ENCODE results near the gene TSC22D1.
"Not testable (repeated sequence)": the region's sequence is repeated elsewhere in the genome, so short reads cannot be mapped to it uniquely, and the experiment has no call there.

Gene TSC22D1

GRCh38 chr13:44575741-44576350 lies at the start of gene TSC22D1:
Gene TSC22D1 (minus strand): TSS chr13:44576330. CDS start chr13:44576074, 256 bp downstream.
- no peak for FAIRE-seq

DNA sequence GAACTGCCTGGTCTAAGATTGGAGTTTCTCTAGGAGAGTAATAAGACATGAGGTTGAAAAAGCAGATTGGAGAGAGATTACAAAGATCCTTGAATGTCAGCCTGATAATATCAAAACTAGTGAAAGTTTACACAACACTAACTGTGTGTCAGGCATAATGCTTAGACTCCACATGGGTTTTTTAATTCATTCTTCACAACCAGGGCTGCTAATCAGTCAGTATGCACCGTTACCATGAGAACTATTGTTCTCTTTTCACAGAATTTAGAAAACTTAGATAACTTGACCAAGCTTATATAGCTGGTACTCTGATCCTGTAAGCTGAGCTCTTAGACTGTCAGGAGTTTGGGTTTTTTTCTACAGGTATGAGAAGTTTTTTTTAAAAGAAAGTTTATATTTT lies 46.6 kb upstream of the TSC22D1 start:
- FAIRE-seq: no peak

GRCh38 chr13:44622261-44622660 lies 46.1 kb upstream of the TSC22D1 start:
- no peak for FAIRE-seq

GRCh38 chr13:44620057-44620456 lies 43.9 kb upstream of the TSC22D1 start:
- FAIRE-seq: no peak

- no peak for FAIRE-seq
Observed at GRCh38 chr13:44619651-44620050, 43.5 kb upstream of the TSC22D1 start.

DNA sequence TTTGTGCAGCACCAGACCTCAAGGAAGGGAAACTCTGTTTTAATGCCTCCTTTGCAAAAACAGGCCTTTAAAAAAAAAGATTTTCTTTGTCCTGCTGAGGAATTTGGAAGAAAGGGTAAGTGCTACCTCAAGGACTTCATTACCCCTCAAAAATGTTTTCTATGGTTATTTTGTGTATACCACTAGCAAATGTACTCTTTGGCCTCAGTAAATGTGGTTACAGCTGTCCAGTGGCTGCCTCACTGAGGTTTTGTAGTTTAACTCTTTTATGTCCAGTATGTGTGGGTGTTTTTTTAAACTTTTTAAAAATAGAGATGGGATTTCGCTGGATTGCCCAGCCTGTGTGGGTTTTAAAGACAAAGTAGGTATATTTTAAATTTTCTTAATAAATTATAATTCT lies 42.2 kb upstream of the TSC22D1 start:
- no peak for FAIRE-seq

GRCh38 chr13:44617648-44618047 lies 41.5 kb upstream of the TSC22D1 start:
- FAIRE-seq: no peak

- no peak for FAIRE-seq
Observed at GRCh38 chr13:44609137-44609536, 33.0 kb upstream of the TSC22D1 start.

DNA sequence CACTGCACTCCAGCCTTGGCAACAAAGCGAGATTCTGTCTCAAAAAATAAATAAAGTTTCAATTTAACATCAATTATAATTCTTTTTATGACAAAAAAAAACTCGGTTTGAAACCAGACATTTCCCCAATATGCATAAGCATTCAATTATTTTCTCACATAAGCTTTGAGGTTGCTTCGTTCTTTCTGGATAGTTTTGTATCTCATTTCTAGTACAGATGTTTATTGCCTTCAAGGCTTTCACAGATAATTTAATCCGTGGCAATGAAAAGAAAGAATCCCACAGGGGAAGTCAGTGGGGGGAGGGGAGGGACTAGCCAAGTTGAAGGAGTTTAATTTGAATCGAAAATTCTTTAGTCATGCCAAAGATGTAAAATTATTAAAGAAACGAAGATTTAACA lies 29.6 kb upstream of the TSC22D1 start:
- no peak for FAIRE-seq

DNA sequence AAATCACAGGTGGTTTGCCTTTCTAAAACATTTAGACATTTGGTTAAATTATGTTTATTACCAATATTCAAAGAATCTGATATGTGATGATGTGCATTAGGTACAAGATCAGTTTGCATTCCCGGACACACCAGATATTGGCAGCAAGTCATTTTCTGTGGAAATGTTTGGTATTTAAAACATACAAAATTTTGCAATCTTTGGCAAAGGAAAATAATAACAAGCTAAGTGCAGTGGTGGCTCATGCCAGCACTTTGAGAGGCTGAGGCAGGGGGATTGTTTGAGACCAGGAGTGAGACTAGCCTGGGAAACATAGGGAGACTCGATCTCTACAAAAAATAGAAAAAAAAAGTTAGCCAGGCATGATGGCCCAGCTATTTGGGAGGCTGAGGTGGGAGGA lies 29.1 kb upstream of the TSC22D1 start:
- no peak for FAIRE-seq

DNA sequence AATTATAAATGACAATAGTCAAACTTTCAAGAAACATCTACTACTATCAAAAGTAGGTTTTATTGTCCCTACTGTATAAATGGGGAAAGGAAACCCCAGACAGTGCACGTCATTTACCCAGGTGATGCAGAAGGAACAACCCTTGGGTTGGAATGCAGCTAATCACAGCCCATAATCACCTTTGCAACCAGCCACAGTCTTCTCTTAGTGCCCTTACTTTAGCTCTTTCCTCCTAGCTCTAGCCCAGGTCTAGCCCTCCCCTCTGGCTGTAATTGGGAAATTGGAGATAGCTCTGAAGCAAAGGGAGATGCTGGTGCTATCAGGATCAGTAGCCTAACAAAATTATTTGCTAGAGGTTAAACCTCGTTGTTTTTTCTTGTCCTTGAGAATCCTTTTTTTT lies 25.5 kb upstream of the TSC22D1 start:
- FAIRE-seq: no peak

- not testable (repeated sequence) for FAIRE-seq
Observed at GRCh38 chr13:44593861-44594592, 17.9 kb upstream of the TSC22D1 start.

- no peak for FAIRE-seq
Observed at GRCh38 chr13:44592216-44592847, 16.2 kb upstream of the TSC22D1 start.

- FAIRE-seq: no peak
Observed at GRCh38 chr13:44591316-44591715, 15.2 kb upstream of the TSC22D1 start.

DNA sequence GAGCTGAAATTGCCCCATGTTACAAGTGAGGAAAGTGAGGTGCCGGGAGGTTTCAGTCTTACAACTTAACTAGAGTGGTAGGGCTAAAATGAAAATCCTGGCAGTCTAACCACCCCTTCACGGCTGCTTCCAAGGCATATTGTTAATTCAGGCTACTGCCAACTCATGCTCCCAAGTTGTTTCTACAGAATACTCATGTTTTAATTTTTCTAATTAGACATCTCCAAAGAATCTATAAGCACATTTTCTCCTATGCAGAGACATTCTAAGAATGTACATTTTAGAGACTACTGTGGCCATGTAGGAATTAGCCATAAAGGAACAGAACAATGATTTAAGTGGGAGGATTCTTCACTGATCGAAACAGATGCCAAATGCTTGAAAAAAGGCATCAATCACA lies 7.0 kb upstream of the TSC22D1 start:
- FAIRE-seq: no peak

- no peak for FAIRE-seq
Observed at GRCh38 chr13:44578067-44578400, 1.9 kb upstream of the TSC22D1 start.

DNA sequence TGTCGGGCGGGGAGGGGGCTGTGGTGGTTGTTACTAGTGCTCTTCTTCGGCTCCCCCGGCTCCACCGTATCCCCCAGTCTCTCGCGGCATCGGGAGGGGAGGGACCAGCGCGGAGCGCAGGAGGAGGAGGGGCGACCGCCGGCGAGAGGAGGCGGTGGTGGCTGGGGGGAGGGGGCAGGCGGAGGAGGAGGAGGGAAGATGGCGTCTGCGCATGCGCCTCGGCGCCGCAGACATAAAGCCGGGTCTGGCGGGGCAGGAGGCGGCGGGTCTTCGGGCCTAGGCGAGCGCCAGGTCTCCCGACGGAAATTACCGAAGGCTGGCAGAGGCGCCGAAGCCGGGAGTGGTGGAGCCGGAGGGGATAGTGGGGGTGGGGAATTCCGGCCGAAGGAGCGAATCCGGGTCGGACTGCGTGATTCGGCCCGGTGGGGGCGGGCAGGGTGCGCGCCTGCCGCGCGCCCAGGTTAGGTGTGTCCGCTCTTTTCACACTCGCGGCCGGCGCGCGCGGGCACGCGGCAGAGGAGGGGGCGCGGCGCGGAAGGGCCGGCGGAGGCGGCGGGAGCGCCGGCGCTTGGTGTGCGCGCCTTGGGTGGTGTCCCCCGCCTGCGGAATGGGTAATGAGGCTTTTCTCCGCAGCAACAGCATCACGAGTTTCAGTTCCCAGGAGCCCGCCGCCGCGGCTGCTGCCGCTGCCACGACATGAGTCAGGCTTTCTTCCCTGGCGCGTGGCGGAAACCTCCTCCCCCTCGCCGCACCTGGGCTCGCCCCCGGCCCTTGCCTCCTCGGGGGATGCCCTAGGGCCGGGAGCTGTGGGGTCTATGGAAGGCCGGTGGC lies 1.3 kb upstream of the TSC22D1 start:
- FAIRE-seq: no peak

DNA sequence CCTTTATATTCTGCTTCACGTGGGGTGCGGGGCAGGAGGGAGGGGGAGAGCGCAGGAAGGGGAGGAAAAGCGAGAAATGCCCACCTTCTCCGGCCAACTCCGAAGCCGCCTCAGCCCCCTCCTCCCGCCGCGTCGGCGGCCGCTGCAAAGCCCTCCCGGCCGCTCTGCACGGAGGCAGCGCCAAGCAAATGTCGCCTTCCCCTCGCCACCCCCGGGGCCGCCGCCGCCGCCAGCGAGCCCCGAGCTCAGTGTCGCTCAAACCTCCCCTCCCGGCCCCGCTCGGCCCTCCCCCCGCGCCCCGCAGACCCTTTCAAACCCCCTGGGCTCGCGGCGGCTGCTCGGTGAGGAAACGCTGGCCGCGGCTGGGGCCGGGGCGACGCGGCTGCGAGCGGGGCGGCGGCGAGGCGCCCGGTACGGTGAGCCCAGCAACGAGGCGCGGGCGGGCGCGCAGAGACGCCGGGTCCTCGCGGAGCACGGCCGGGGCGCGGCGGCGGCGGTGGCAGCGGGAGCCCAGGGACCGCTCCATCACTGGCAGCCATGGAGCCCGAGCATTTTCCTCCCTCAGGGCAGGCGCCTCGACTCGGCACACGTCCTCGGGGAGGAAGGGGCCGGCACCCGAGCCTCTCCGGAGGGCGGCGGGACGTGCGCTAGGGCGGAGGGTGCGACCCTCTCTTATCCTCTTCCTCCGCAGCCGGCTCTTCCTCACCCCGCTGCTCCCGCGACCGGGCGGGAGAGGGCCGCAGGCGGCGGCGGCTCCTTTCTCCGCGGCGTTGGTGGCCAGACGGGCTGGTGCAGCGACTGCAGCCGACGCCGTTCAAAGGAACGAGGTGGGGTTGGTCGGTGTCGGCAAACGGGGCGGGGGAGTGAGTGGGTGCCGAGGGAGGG lies 463 bp upstream of the TSC22D1 start:
- FAIRE-seq: no peak

GRCh38 chr13:44575035-44575434 lies 1.1 kb downstream of the TSC22D1 start:
- no peak for FAIRE-seq

- FAIRE-seq: no peak
Observed at GRCh38 chr13:44574466-44574855, 1.7 kb downstream of the TSC22D1 start.

- no peak for FAIRE-seq
Observed at GRCh38 chr13:44573790-44574465, 2.2 kb downstream of the TSC22D1 start.

DNA sequence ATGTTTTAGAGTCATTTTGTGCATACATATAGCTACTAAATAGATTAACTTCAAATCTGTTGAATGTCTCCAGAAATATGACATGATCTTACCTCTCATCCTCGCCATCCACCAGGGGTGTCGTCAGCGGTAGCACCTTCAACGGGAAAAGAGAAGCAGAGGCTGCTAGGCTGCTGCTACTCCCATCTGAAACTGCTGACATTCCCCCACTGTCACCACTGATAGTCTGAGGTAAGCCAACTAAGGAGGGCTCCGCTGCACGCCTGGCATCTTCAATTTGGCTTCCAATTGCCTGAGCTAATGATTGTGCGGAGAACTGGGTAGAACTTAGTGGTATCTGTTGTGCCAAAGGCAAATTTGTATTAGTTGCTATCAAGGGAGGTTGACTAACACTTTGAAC lies 3.1 kb downstream of the TSC22D1 start:
- FAIRE-seq: no peak
